ENCODE measurements around the gene SUMO1. TPM values are rescaled to one million over a fixed set of nuclear protein-coding genes. Genes with fewer than 3 reads are reported as not detected.

The SUMO1 gene
- total and polyA plus RNA-seq, 2 of the 8 experiments (the other 6 are each of a cell fraction or from before 2014, with no cell fraction given) = 108 to 238 TPM

GRCh38 chr2:202238234-202239197 lies at the start of gene SUMO1 (continued):
- TF ChIP-seq MAX (IDR thresholded peaks at IDR 0.05) = peak; percentile 11; the same call in 1 of the 2 replicates
- TF ChIP-seq CREB1 (IDR thresholded peaks at IDR 0.05) = peak; percentile 89
- no peak for TF ChIP-seq USF2 (IDR thresholded peaks at IDR 0.05; ENCODE audit: low read length)
- TF ChIP-seq PHF8 (conservative IDR thresholded peaks at IDR 0.05; ENCODE audit: low read depth, low read length) = peak; percentile 89
- peak; percentile 85; the same call in 1 of the 2 replicates for TF ChIP-seq RBBP5 (IDR thresholded peaks at IDR 0.05; ENCODE audit: borderline replicate concordance, low read depth, low read length)
- TF ChIP-seq JUND (IDR thresholded peaks at IDR 0.05; ENCODE audit: low read length) = no peak
- TF ChIP-seq GTF2F1 (IDR thresholded peaks at IDR 0.05; ENCODE audit: borderline replicate concordance, low read depth, low read length) = peak; percentile 89
- no peak for TF ChIP-seq EP300 (IDR thresholded peaks at IDR 0.05; ENCODE audit: borderline replicate concordance in 1 of 2, low read depth in 2 of 2, low read length in 2 of 2)
- TF ChIP-seq SP1 (IDR thresholded peaks at IDR 0.05; ENCODE audit: low read depth, low read length) = 0 out of 2 replicates have a peak, but pooled peaks have one; percentile 6
- TF ChIP-seq KDM1A (IDR thresholded peaks at IDR 0.05; ENCODE audit: borderline replicate concordance, low read length) = peak; percentile 92; the same call in 1 of the 2 replicates
- 0 out of 2 replicates have a peak, but pooled peaks have one; percentile 6 for TF ChIP-seq SP4 (IDR thresholded peaks at IDR 0.05; ENCODE audit: low read length)
- no peak for TF ChIP-seq RFX5 (IDR thresholded peaks at IDR 0.05; ENCODE audit: borderline replicate concordance, low read depth, low read length)
- TF ChIP-seq TAF1 (IDR thresholded peaks at IDR 0.05; ENCODE audit: low read depth, low read length) = peak; percentile 92
- peak; percentile 49 for TF ChIP-seq CTBP2 (IDR thresholded peaks at IDR 0.05; ENCODE audit: borderline replicate concordance, insufficient read depth, insufficient read length, low read length)
- peak; percentile 84 for TF ChIP-seq TBP (IDR thresholded peaks at IDR 0.05; ENCODE audit: low read depth, low read length)
- TF ChIP-seq GABPA (IDR thresholded peaks at IDR 0.05; ENCODE audit: borderline replicate concordance, insufficient read depth, low read length) = peak; percentile 91; the same call in 1 of the 2 replicates
